ENCODE data around the gene UPF2. TPM values are rescaled to one million over a fixed set of nuclear protein-coding genes. Genes with fewer than 3 reads are reported as not detected.

Gene UPF2, protein sequence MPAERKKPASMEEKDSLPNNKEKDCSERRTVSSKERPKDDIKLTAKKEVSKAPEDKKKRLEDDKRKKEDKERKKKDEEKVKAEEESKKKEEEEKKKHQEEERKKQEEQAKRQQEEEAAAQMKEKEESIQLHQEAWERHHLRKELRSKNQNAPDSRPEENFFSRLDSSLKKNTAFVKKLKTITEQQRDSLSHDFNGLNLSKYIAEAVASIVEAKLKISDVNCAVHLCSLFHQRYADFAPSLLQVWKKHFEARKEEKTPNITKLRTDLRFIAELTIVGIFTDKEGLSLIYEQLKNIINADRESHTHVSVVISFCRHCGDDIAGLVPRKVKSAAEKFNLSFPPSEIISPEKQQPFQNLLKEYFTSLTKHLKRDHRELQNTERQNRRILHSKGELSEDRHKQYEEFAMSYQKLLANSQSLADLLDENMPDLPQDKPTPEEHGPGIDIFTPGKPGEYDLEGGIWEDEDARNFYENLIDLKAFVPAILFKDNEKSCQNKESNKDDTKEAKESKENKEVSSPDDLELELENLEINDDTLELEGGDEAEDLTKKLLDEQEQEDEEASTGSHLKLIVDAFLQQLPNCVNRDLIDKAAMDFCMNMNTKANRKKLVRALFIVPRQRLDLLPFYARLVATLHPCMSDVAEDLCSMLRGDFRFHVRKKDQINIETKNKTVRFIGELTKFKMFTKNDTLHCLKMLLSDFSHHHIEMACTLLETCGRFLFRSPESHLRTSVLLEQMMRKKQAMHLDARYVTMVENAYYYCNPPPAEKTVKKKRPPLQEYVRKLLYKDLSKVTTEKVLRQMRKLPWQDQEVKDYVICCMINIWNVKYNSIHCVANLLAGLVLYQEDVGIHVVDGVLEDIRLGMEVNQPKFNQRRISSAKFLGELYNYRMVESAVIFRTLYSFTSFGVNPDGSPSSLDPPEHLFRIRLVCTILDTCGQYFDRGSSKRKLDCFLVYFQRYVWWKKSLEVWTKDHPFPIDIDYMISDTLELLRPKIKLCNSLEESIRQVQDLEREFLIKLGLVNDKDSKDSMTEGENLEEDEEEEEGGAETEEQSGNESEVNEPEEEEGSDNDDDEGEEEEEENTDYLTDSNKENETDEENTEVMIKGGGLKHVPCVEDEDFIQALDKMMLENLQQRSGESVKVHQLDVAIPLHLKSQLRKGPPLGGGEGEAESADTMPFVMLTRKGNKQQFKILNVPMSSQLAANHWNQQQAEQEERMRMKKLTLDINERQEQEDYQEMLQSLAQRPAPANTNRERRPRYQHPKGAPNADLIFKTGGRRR
- 16.4 TPM for total RNA-seq (ENCODE audit: unreplicated experiment)
- long read RNA-seq, partial matches to known transcripts = 7 of 8 reads
- long read RNA-seq, other reads (novel, unspliced or antisense) = 1 of 8 reads

DNA sequence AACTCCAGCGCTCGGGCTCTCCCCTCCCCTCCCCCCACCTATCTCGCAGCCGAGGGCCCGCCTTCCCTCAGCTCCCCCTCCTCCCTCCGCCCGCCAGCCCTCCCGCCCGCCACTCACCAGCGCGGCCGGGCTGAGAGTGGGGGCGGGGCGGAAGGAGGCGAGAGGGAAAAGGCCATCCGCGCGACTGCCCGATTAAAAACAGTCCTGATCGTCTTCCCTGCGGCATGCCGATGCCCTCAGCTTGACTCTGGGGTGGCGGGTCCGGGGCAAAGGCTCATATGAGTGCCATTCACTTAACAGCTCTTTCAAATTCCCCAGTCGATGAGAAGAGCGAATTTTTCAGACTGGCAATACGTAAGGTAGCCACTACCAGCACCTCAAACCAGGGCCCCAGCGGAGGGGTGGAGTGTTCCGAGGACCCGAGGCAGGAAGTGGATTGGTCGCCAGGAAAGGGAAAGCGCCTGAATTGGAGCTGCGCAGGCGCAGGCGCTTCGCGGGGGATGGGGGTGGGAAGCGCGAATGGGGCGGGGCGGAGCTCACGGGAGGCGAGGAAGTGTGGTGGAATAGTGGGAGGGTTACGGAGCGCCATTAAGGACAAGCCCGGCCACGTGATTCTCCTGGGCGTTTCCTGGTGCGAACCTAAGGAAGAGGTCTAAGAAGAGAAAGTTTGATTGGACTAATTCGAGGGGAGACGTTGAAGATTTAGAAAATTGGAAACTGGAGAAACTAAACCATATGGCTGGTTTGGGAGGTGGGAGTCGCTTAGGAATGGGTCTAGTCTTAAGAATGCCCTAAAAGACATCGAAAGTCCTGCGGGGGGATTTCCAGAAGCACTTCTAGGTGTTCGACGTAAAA is at the start of gene UPF2:
Gene UPF2, minus strand, starts transcription at position 13 of the 855 bp plus-strand sequence. CDS start 7,386 bp downstream, outside the sequence.
- peaks cover 3% of the 10 kb centered on the region for H3K4me1 Mint-ChIP-seq (ENCODE audit: low read depth, unreplicated experiment)
- peak within 1 kb of the TSS; percentile 94 for H3K4me3 Mint-ChIP-seq (ENCODE audit: unreplicated experiment)

GRCh38 chr10:12091421-12091820 is 48.8 kb upstream of the UPF2 start:
- TF ChIP-seq, protein P1, sequence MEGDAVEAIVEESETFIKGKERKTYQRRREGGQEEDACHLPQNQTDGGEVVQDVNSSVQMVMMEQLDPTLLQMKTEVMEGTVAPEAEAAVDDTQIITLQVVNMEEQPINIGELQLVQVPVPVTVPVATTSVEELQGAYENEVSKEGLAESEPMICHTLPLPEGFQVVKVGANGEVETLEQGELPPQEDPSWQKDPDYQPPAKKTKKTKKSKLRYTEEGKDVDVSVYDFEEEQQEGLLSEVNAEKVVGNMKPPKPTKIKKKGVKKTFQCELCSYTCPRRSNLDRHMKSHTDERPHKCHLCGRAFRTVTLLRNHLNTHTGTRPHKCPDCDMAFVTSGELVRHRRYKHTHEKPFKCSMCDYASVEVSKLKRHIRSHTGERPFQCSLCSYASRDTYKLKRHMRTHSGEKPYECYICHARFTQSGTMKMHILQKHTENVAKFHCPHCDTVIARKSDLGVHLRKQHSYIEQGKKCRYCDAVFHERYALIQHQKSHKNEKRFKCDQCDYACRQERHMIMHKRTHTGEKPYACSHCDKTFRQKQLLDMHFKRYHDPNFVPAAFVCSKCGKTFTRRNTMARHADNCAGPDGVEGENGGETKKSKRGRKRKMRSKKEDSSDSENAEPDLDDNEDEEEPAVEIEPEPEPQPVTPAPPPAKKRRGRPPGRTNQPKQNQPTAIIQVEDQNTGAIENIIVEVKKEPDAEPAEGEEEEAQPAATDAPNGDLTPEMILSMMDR (IDR thresholded peaks at IDR 0.05; ENCODE audit: partially characterized antibody, unreplicated experiment) = no peak
- H3K9me3 Mint-ChIP-seq (ENCODE audit: unreplicated experiment) = no peaks in the 10 kb centered on the region
- no peak overlapping the region for H3K27ac Mint-ChIP-seq (ENCODE audit: unreplicated experiment)
- H3K4me1 Mint-ChIP-seq (ENCODE audit: low read depth, unreplicated experiment) = no peaks in the 10 kb centered on the region
- H3K27me3 Mint-ChIP-seq (ENCODE audit: unreplicated experiment) = no peaks in the 10 kb centered on the region
- no peaks in the 10 kb centered on the region for H3K36me3 Mint-ChIP-seq (ENCODE audit: unreplicated experiment)
- DNase-seq = no peak
- no peak overlapping the region for H3K4me3 Mint-ChIP-seq (ENCODE audit: unreplicated experiment)

More for the DNA sequence above, at the start of gene UPF2:
- Mint-ChIP-seq H3K27me3 (ENCODE audit: unreplicated experiment) (peaks cover 4% of the 10 kb centered on the region), H3K9me3 (ENCODE audit: unreplicated experiment) (peaks cover 9% of the 10 kb centered on the region), H3K36me3 (ENCODE audit: unreplicated experiment) (no peaks in the 10 kb centered on the region), H3K27ac (ENCODE audit: unreplicated experiment) (peak within 1 kb of the TSS; percentile 100)
- TF ChIP-seq, protein P1 (IDR thresholded peaks at IDR 0.05; ENCODE audit: partially characterized antibody, unreplicated experiment) = no peak
- peak; percentile 98 for DNase-seq

DNA sequence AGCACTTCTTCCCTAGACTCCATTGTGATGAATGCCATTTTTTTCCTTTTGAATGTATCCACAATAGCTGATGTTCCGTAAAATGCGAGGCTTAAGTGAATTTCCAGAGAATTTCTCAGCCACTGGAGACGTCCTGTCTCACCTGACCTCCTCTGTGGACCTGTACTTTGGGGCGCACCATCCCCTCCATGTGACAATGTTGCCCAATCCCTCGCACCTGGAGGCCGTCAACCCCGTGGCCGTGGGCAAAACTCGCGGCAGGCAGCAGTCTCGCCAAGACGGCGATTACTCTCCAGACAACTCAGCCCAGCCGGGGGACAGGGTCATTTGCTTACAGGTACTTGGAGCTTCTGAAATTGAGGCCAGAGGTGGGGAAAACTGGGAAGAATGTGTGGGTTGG is 46.3 kb upstream of the UPF2 start:
- H3K4me3 Mint-ChIP-seq (ENCODE audit: unreplicated experiment) = no peak overlapping the region
- DNase-seq = no peak
- H3K27ac Mint-ChIP-seq (ENCODE audit: unreplicated experiment) = no peak overlapping the region
- H3K9me3 Mint-ChIP-seq (ENCODE audit: unreplicated experiment) = no peaks in the 10 kb centered on the region
- H3K36me3 Mint-ChIP-seq (ENCODE audit: unreplicated experiment) = no peaks in the 10 kb centered on the region
- TF ChIP-seq, protein P1 (IDR thresholded peaks at IDR 0.05; ENCODE audit: partially characterized antibody, unreplicated experiment) = no peak
- no peaks in the 10 kb centered on the region for H3K27me3 Mint-ChIP-seq (ENCODE audit: unreplicated experiment)
- no peaks in the 10 kb centered on the region for H3K4me1 Mint-ChIP-seq (ENCODE audit: low read depth, unreplicated experiment)

- TF ChIP-seq, protein P1 (IDR thresholded peaks at IDR 0.05; ENCODE audit: partially characterized antibody, unreplicated experiment) = no peak
- Mint-ChIP-seq H3K27me3 (ENCODE audit: unreplicated experiment) (peaks cover 4% of the 10 kb centered on the region), H3K9me3 (ENCODE audit: unreplicated experiment) (peaks cover 3% of the 10 kb centered on the region), H3K4me1 (ENCODE audit: low read depth, unreplicated experiment) (no peaks in the 10 kb centered on the region), H3K27ac (ENCODE audit: unreplicated experiment) (no peak overlapping the region), H3K36me3 (ENCODE audit: unreplicated experiment) (peaks cover 4% of the 10 kb centered on the region), H3K4me3 (ENCODE audit: unreplicated experiment) (no peak overlapping the region)
- no peak for DNase-seq
Measured at GRCh38 chr10:12081879-12082557, 39.4 kb upstream of the UPF2 start.

All from glutamatergic neuron (in vitro differentiated cells).